HEK293 (cell line): ENCODE data around the gene GRAMD4.
A peak's percentile ranks its signal among the peaks of the same experiment; 100 is the strongest.

Experiments used
- GLI4 ChIP-seq: fragments of 450-650 bp; formaldehyde crosslinking; IDR thresholded peaks from 2 replicates; pipeline ENCODE4 v1.5.1; 2016; ENCODE audit warnings: missing biosample characterization, missing genetic modification characterization
- GLIS2 ChIP-seq: fragments of 450-650 bp; formaldehyde crosslinking; IDR thresholded peaks from 2 replicates; pipeline ENCODE4 v1.5.1; 2016; ENCODE audit warnings: missing biosample characterization, missing genetic modification characterization
- HOXC10 ChIP-seq: sonication (generic); formaldehyde crosslinking; IDR thresholded peaks from 2 replicates; pipeline ENCODE4 v1.8.1; 2023; ENCODE audit warnings: mild to moderate bottlenecking, missing genetic modification reagents
- INSM2 ChIP-seq: fragments of 450-650 bp; formaldehyde crosslinking; IDR thresholded peaks from 2 replicates; pipeline ENCODE4 v1.5.1; 2016; ENCODE audit warnings: missing biosample characterization, missing genetic modification characterization
- KLF8 ChIP-seq: fragments of 450-650 bp; formaldehyde crosslinking; IDR thresholded peaks from 2 replicates; pipeline ENCODE4 v1.5.1; 2016; ENCODE audit warnings: missing biosample characterization, missing genetic modification characterization
- MEIS1 ChIP-seq: sonication (generic); formaldehyde crosslinking; IDR thresholded peaks from 2 replicates; pipeline ENCODE4 v1.8.1; 2022; ENCODE audit warnings: missing genetic modification reagents, mild to moderate bottlenecking, borderline replicate concordance
- REPIN1 ChIP-seq: fragments of 450-650 bp; formaldehyde crosslinking; IDR thresholded peaks from 2 replicates; pipeline ENCODE4 v1.5.1; 2017; ENCODE audit warnings: missing biosample characterization, missing genetic modification characterization, low read depth
- ZBTB11 ChIP-seq: fragments of 450-650 bp; formaldehyde crosslinking; conservative IDR thresholded peaks from 2 replicates; pipeline ENCODE4 v1.5.1; 2016; ENCODE audit warnings: low read depth, missing biosample characterization, missing genetic modification characterization
- ZBTB20 ChIP-seq: fragments of 450-650 bp; formaldehyde crosslinking; IDR thresholded peaks from 2 replicates; pipeline ENCODE4 v1.5.1; 2016; ENCODE audit warnings: missing biosample characterization, missing genetic modification characterization
- ZBTB7A ChIP-seq: fragments of 450-650 bp; formaldehyde crosslinking; IDR thresholded peaks from 2 replicates; pipeline ENCODE4 v1.5.1; 2016; ENCODE audit warnings: low read depth, missing biosample characterization, missing genetic modification characterization
- ZEB2 ChIP-seq: fragments of 450-650 bp; formaldehyde crosslinking; IDR thresholded peaks from 2 replicates; pipeline ENCODE4 v1.5.1; 2016; ENCODE audit warnings: missing biosample characterization, missing genetic modification characterization
- ZFHX2 ChIP-seq: fragments of 450-650 bp; formaldehyde crosslinking; conservative IDR thresholded peaks from 2 replicates; pipeline ENCODE4 v1.5.1; 2016; ENCODE audit warnings: missing biosample characterization, missing genetic modification characterization
- ZNF146 ChIP-seq: fragments of 450-650 bp; formaldehyde crosslinking; IDR thresholded peaks from 2 replicates; pipeline ENCODE4 v1.5.1; 2016; ENCODE audit warnings: missing biosample characterization, missing genetic modification characterization
- ZNF174 ChIP-seq: fragments of 450-650 bp; formaldehyde crosslinking; IDR thresholded peaks from 2 replicates; pipeline ENCODE4 v1.5.0; 2017; ENCODE audit warnings: missing biosample characterization, mild to moderate bottlenecking, missing genetic modification characterization
- ZNF223 ChIP-seq: fragments of 450-650 bp; formaldehyde crosslinking; IDR thresholded peaks from 2 replicates; pipeline ENCODE4 v1.5.1; 2016; ENCODE audit warnings: missing biosample characterization, missing genetic modification characterization
- ZNF311 ChIP-seq: fragments of 450-650 bp; formaldehyde crosslinking; IDR thresholded peaks from 2 replicates; pipeline ENCODE4 v1.5.1; 2017; ENCODE audit warnings: missing biosample characterization, missing genetic modification characterization, borderline replicate concordance
- ZNF324 ChIP-seq: fragments of 450-650 bp; formaldehyde crosslinking; IDR thresholded peaks from 2 replicates; pipeline ENCODE4 v1.5.1; 2016; ENCODE audit warnings: missing biosample characterization, missing genetic modification characterization
- ZNF366 ChIP-seq: fragments of 450-650 bp; formaldehyde crosslinking; conservative IDR thresholded peaks from 2 replicates; pipeline ENCODE4 v1.5.1; 2016; ENCODE audit warnings: missing biosample characterization, missing genetic modification characterization
- ZNF513 ChIP-seq: fragments of 450-650 bp; IDR thresholded peaks from 2 replicates; pipeline ENCODE4 v1.5.1; 2018; ENCODE audit warnings: missing biosample characterization, missing genetic modification characterization
- ZNF514 ChIP-seq: fragments of 450-650 bp; formaldehyde crosslinking; IDR thresholded peaks from 2 replicates; pipeline ENCODE4 v1.5.1; 2016; ENCODE audit warnings: missing biosample characterization, missing genetic modification characterization
- ZNF530 ChIP-seq: fragments of 450-650 bp; formaldehyde crosslinking; IDR thresholded peaks from 2 replicates; pipeline ENCODE4 v1.5.1; 2016; ENCODE audit warnings: low read depth, missing biosample characterization, missing genetic modification characterization
- ZNF544 ChIP-seq: fragments of 450-650 bp; formaldehyde crosslinking; IDR thresholded peaks from 2 replicates; pipeline ENCODE4 v1.5.0; 2017; ENCODE audit warnings: missing biosample characterization, missing genetic modification characterization
- ZNF548 ChIP-seq: fragments of 450-650 bp; formaldehyde crosslinking; IDR thresholded peaks from 2 replicates; pipeline ENCODE4 v1.5.1; 2016; ENCODE audit warnings: missing biosample characterization, missing genetic modification characterization
- ZNF624 ChIP-seq: fragments of 450-650 bp; formaldehyde crosslinking; IDR thresholded peaks from 2 replicates; pipeline ENCODE4 v1.5.1; 2017; ENCODE audit warnings: missing biosample characterization, missing genetic modification characterization
- ZNF626 ChIP-seq: fragments of 450-650 bp; sonication (Bioruptor Pico); formaldehyde crosslinking; IDR thresholded peaks from 2 replicates; pipeline ENCODE4 v1.5.1; 2018; ENCODE audit warnings: missing biosample characterization, missing genetic modification characterization, inconsistent platforms
- ZNF639 ChIP-seq: fragments of 450-650 bp; formaldehyde crosslinking; IDR thresholded peaks from 2 replicates; pipeline ENCODE4 v1.5.1; 2016; ENCODE audit warnings: missing biosample characterization, missing genetic modification characterization
- ZNF654 ChIP-seq: fragments of 450-650 bp; formaldehyde crosslinking; IDR thresholded peaks from 2 replicates; pipeline ENCODE4 v1.5.1; 2016; ENCODE audit warnings: low read depth, missing biosample characterization, missing genetic modification characterization
- ZNF670 ChIP-seq: fragments of 450-650 bp; formaldehyde crosslinking; IDR thresholded peaks from 2 replicates; pipeline ENCODE4 v1.5.1; 2016; ENCODE audit warnings: missing biosample characterization, missing genetic modification characterization, low read depth
- ZNF747 ChIP-seq: fragments of 450-650 bp; formaldehyde crosslinking; IDR thresholded peaks from 2 replicates; pipeline ENCODE4 v1.5.1; 2016; ENCODE audit warnings: missing biosample characterization, missing genetic modification characterization
- ZSCAN23 ChIP-seq: fragments of 450-650 bp; formaldehyde crosslinking; IDR thresholded peaks from 2 replicates; pipeline ENCODE4 v1.5.1; 2016; ENCODE audit warnings: missing biosample characterization, missing genetic modification characterization
- ZSCAN4 ChIP-seq: fragments of 450-650 bp; formaldehyde crosslinking; IDR thresholded peaks from 2 replicates; pipeline ENCODE4 v1.5.1; 2017; ENCODE audit warnings: missing biosample characterization, missing genetic modification characterization
- ZXDB ChIP-seq: fragments of 450-650 bp; formaldehyde crosslinking; IDR thresholded peaks from 2 replicates; pipeline ENCODE4 v1.5.1; 2016; ENCODE audit warnings: missing biosample characterization, missing genetic modification characterization

Gene GRAMD4

GRCh38 chr22:46661221-46661851, 41.1 kb downstream of the GRAMD4 start (continued):
- TF ChIP-seq ZBTB7A (tag by site-specific recombination): no peak
- no peak for TF ChIP-seq ZNF174 (tag by site-specific recombination)
- no peak for TF ChIP-seq ZNF513 (tag by site-specific recombination)
- TF ChIP-seq ZBTB20: no peak; the same call in 1 of the 2 replicates
- TF ChIP-seq ZXDB (tag by site-specific recombination): no peak
- TF ChIP-seq INSM2 (tag by site-specific recombination): peak; percentile 56; the same call in 1 of the 2 replicates
- TF ChIP-seq ZBTB11 (tag by site-specific recombination): no peak
- TF ChIP-seq ZFHX2 (tag by site-specific recombination): peak; percentile 80
- TF ChIP-seq ZNF747 (tag by site-specific recombination): no peak
- TF ChIP-seq ZNF223 (tag by site-specific recombination): no peak
- TF ChIP-seq ZNF146 (tag by site-specific recombination): no peak
- TF ChIP-seq HOXC10 (CRISPR knock-in tag): no peak
- no peak for TF ChIP-seq ZSCAN4 (tag by site-specific recombination)
- TF ChIP-seq ZNF544: no peak
- TF ChIP-seq ZNF366 (tag by site-specific recombination): no peak
- no peak for TF ChIP-seq ZNF624
- TF ChIP-seq ZNF626: no peak
- TF ChIP-seq ZNF324 (tag by site-specific recombination): peak; percentile 16; the same call in 1 of the 2 replicates
- no peak for TF ChIP-seq GLI4 (tag by site-specific recombination)
- no peak for TF ChIP-seq REPIN1 (tag by site-specific recombination)
- peak; percentile 63 for TF ChIP-seq KLF8 (tag by site-specific recombination)
- TF ChIP-seq ZNF654: no peak
- no peak for TF ChIP-seq MEIS1 (CRISPR knock-in tag)
- TF ChIP-seq ZSCAN23 (tag by site-specific recombination): no peak
- no peak for TF ChIP-seq ZNF548 (tag by site-specific recombination)
- TF ChIP-seq ZNF311 (tag by site-specific recombination): no peak
- TF ChIP-seq ZNF670 (tag by site-specific recombination): no peak
- TF ChIP-seq ZNF514 (tag by site-specific recombination): no peak
- TF ChIP-seq GLIS2: no peak
- TF ChIP-seq ZNF639: 0 out of 2 replicates have a peak, but pooled peaks have one; percentile 40
- no peak for TF ChIP-seq ZNF530
- peak; percentile 79 for TF ChIP-seq ZEB2 (tag by site-specific recombination)
